Activated CD8-positive, alpha-beta memory T cell treated with anti-CD3 and anti-CD28 coated beads, Interleukin-2, amount 50 U/mL, for 48 hours (primary cell): ENCODE measurements around the gene TTLL5.

Experiments
- DNase-seq: peaks from one replicate; pipeline ENCODE4 v3.0.0-alpha.2; 2020

The TTLL5 gene

DNA sequence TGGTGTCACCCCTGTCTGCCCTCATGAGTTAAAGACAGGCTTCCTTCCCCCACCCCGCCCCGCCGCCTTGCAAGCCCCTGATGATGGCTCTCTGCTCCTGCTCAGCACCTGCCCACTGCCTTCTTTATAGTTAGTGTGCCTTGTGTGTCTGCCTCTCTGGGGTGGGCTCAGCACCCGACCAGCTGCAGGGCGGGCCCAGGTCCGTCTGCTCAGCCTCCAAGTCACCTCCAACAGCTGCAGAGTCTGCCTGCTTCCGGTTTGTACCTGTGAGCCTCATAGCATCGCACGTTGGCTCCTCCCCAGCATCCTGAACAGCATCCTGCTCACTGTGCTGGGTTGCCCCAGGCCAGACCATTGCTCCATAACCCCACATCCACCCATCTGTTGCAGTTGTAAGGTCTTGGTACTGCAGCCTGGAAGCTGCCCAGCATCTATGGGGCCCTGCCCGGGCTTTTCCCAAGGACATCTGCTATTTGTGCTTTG lies 317.2 kb downstream of the TTLL5 start:
- DNase-seq: no peak

DNA sequence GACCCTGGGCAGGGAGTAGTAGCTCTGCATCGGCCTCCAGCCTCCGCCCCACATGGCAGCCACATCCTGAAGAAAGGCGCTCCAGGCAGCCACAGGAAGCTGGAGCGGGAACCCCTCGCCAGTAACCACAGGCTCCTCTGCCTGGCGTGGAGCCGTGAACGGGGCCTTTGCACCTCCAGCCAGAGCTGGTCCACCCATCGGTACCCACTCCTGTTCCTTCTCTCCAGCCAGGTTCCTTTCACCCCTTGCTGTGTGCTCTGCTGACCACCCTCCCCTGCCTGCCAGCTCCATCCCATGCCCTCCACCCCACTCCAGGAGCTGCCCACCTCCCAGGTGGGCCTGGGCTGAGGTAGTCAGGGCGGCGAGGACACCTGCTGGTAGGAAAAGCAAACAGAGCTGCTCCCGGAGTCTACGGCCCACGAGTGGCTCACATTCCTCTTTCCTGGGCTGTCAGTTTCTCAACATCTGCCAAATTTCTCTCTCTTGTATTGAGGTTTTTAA lies 318.1 kb downstream of the TTLL5 start:
- DNase-seq: peak; percentile 55

DNA sequence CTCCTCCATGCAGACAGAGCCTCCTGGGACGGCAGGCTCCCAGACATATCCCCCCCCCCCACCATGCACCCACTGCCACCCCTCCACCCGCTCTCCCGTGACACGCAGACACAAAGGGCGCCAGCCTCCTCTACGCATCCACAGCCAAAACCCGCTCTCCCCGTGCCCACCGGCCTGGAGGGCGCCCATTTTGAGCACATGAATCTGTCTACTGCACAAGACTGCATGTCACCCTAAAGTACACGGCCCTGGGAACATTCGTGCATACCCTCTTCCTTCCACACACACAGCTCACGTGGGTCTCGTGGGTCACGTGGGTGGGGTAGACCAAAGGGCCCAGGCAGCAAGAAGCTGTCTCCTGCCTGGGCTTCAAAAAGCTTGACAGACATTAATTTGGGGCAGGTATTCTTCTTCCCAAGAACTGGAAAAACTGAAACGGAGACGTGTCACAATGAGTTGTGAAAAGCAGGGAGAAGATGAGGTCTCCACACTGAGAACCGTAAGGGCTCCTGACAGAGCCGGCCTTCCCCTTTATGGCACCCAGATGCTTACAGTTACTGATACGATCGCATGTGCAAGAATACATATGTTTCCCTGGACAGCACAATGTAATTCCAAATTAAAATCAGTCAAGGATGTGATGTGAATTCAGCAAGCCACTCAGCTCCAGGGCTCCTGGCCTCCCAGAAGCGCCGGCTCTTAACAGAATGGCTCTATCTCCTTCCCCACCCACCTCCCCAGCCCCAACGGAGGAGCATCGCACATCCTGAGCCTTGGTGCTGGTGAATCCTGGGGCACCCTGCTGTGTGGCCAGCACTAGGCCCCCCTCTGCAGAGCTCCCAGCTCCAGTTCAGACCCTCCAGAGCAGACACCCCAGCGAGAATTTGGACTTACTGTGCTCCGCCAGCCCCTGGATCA lies 318.9 kb downstream of the TTLL5 start:
- no peak for DNase-seq

DNA sequence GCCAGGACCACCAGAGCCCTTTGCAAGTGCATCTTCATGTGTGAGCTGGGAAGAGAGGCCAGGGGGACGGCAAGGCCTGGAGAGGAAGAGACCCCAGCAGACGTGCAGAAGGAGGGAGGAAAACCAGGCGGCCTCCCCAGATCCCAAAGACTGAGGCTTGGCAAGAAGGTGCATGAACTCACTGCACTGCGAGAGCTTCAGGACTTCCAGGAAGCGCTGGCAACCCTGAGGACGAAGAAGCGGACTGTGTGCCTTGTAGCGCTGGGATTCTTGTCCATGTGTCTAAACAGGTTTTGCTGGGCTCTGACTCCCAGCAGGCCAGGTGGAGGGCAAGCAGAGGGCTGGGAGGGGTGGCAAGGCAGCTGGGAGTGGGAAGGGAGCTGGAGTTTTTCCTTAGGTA lies 319.8 kb downstream of the TTLL5 start:
- no peak for DNase-seq

DNA sequence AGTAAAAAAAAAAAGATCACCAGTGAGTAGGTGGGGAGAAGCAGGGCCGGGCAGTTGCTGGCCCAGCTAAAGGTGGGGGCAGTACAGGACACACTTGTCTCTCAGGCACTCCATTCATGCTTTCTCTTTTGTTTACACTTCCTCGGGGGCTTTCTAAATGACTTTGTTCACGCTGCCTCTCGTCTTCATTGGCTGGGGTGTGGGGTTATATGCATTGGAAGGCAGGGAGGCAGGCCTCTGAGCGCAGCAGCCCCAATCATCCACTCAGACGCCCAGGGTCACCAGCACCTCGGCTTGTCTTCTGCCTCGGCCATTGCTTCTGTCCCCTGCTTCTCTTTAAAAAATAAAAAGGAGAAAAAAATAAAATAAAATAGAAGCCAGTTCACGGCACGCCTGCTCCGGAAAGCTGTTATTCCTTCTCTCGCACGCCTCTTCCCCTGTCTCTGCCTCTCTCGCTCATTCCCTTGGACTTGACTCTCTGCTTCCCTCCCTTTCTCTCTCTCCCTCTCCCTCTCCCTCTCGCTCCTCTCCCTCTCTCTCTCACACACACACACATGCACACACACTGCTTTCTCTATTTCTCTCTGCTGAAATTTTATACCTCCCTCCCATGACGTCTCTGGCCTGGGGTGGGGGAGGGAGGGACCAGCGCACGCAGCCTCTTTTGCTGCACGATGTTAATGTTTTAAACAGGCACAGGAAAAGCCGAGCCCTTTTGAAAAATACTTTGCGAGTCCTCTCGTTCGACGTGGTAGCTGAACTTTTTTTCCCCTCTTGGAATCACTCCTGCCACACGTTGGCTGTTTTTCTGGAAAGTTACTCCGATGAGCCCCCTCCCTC lies 320.6 kb downstream of the TTLL5 start, which contains the start of gene TGFB3:
Gene TGFB3 (minus strand): TSS at position 570 of the 840 bp plus-strand sequence. CDS start 1,102 bp downstream, outside the sequence.
- DNase-seq: peak; percentile 65

DNA sequence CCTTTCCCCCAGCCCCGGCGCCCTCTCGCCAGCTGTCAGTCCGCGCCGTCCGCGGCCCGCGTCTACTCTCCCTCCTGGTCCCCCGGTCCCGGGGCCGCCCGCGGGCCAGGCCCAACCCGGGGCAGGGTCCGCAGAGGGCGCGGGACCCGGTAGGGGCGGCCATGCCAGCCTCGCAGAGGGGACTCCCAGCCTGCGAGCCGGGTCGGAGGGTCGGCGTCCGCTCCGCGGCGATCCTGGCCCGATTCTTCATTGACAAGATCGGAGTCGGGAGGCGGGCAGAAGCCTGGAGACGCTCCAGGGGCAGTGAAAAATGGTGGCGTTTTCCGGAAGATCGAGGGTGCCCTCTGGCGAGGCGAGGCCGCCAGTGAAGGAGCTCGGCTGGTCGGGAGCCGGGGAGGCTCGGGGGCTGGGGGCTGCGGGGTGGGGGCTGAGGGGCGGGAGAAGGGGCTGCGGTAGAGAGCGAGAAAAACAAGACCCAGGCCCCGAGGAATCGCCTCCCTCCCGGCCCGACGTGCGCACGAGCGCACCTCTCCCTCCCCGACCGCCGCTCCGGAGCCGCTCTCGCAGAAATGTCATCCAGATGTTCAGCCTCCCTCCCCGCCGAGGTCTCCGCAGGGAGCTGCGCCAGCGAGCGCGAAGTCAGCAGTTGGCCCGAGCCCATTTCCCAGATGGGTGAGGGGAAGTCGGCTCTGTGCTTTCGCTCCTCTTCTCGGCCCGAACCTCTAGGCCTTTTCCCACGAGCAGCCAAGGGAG lies 321.4 kb downstream of the TTLL5 start:
- peak; percentile 87 for DNase-seq

DNA sequence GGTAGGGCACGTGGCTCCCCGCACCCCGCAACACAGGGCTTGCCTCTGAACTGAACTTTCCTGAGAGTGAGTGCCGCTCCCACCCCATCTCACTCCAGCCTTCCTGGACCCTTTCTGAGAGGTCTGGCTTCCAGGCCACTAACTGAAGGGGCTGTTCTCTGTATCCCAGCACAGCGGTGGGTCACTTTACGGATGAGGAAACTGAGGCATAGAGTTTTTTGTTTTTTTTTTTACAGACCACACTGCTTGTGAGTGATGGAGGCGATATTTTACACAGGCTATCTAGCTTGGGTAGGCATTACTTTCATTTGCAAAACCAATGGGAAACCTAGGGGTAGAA lies 321.9 kb downstream of the TTLL5 start:
- no peak for DNase-seq

DNA sequence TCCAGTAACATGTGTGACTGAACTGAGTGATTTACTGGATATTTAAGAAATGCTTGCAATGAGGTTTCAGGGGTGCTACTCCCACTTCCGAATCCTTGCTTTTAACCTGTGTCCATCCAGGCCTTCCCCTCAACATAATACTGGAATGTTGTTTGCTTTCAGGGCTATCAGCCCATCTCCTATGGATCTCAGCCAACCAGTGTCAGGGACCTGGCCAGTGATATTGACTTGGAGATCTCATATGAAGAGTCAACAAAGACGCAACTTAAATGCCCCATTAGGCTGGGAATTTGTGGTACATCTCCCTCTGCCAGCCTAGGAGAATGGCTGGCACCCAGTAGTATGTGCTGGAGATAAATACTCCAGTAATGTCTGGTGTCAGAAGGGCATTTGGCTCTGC lies 323.6 kb downstream of the TTLL5 start:
- no peak for DNase-seq

DNA sequence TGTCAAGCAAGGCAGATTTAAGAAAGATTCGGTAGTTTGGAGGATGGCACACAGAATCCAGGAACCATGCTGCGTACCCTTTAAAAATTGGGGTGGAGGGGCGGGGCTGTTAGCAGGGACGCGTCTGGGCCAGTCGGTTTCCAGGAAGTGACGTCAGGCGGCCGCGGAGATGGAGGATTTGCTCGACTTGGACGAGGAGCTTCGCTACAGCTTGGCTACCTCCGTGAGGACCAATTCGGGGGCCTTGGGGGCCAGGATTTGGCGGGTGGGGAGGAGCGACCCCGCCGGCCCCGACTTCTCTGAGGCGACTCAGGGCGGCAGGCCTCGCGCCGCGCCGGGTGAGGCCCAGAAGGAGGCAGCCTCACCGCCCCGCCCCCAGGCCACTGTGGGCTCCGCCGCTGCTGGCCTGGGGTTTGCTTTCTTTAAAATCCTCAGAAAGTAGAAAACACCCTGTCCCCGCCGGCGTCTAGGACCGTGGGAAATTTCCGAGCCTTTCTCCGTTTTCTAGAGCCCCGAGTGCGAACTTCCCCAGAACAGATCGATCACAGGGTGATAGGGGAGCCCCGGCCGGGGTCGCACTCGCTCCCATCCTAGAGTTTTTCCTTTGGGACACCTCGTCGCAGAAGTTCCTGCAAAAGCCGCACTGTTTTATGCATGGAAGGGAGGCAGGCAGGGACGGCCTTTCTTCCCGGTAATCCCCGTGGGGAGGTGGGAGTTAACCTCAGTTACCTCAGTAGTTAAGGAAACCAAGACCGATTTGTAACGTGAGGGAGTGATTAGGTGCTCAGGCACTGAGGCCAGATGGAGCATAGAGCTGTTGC lies 324.8 kb downstream of the TTLL5 start, which contains the start of gene IFT43:
Gene IFT43 (plus strand): TSS at position 146 of the 821 bp plus-strand sequence. CDS start 24 bp downstream, at position 170.
- peak; percentile 95 for DNase-seq

DNA sequence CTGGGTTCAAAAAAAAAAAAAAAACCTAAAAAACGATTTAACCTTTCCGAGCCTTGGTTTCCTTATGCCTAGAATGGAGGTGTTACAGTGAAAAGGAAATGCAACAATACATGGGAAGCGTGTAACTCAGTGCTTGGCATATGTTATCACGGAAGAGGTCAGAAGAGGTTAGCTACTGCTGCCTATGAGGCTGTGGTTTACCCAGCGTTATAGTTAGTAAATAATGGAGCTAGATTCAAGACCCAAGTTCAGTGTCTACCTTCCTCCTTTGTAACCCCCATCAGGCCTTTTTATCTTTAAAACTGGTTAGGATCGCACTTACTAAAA lies 325.4 kb downstream of the TTLL5 start:
- no peak for DNase-seq

DNA sequence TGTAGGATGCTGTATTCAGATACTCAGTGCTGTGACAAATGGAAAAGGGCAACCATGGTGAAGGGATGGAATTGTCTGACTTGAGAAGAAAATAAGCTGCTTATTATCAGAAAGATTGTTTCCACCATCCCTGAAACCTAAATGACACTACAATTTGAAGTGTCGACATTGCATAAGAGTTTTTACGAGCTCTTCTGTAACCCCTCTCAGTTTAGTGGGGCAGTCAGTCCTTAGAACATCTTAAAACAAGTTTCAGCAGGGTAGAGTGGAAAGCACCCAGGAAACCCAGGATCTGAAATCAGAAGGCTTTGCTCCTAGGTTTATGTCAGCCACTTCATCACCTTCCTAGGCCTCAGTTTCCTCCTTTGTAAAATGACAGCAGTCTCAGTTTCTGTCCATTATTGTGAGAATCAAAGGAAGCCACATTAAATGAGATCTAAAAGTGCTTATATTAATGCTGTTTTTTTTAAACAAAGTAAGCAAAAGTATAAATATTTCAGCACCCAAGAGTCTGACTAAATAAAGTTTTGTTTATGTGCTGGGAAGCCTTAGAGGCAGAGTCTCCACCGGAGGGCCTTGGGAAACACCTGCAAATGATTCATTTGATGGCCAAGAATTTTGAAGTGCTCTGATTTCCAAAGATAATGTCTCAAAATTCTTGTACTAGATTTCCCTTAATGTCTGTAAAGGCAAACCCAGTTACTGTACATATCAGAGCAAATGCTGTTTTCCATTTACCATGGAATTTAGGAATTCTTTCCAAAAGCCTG lies 326.3 kb downstream of the TTLL5 start:
- no peak for DNase-seq

DNA sequence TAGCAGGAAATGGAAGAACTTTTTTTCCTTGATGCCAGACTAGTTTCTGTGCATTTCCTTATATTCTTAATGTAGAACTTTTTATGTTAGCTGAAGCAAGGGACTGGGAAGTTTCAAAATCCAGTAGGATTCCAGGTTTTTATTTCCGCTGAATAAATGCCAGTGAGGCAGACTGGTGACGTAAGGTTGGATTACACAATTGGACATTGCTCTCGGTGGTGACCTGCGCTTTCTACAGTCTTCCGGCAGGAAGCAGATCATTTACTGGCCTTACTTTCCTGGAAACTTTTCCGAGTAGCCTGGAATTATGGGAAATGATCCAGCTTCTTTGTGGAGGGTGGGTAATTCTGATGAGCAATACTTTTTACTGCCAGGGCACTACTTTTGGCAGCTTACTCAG lies 328.1 kb downstream of the TTLL5 start:
- DNase-seq: no peak

DNA sequence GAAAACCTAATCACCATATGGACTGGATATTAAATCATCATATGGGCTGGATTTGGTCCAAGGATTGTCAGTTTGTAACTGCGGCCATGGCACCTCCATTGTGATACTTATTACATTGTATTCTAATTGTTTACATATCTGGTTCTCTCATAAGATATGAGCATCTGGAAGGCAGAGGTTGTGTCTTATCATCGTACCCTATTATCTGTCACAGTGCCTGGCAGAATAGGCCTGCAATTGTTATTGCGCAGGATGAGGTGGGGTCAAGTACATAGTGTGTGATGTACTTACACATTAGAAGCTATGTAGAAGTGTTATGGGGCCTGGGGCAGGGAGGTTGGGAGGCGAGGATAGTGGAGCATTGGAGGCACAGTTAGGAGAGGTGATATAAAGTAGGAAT lies 329.3 kb downstream of the TTLL5 start:
- no peak for DNase-seq

DNA sequence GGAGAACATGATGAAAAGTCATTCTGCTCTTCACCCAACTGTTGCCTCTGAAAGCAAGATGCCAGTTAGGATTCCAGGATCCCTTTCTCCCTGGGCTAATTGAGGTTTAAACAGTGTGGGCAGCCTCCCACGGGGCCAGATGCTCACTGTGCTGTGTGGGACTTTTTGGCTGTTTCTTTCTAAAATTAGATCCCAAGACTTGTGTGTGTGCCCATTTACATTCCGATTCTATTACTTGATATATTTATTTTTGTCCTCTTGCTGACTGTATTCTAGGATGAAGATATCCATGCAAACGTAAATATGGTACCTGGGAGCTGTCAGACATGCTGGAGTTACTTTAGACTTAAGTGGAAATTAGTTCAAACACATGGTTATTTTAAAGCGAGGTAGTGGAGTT lies 330.7 kb downstream of the TTLL5 start:
- DNase-seq: no peak

DNA sequence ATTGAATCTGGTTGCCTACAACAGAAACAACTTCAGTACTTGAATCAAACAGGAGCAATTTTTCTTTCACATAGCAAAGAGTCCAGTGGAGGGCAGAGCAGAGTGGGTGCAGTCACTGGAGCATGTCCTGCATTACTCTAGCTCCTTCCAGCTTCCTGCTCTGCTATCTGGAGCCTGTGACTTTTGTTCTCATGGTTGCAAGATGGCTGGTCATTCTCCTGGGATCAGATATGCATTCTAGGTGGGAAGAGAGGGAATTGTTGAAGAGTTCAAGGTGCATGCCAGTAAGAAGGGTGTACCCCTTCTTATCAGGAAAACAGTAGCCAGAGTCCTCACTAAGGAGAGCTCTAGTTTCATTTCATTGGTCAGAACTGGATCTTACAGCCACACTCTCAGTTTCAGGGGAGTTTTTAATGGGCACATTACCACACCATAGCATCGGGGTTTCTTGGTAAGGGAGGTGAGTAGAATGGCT lies 332.6 kb downstream of the TTLL5 start:
- DNase-seq: no peak

DNA sequence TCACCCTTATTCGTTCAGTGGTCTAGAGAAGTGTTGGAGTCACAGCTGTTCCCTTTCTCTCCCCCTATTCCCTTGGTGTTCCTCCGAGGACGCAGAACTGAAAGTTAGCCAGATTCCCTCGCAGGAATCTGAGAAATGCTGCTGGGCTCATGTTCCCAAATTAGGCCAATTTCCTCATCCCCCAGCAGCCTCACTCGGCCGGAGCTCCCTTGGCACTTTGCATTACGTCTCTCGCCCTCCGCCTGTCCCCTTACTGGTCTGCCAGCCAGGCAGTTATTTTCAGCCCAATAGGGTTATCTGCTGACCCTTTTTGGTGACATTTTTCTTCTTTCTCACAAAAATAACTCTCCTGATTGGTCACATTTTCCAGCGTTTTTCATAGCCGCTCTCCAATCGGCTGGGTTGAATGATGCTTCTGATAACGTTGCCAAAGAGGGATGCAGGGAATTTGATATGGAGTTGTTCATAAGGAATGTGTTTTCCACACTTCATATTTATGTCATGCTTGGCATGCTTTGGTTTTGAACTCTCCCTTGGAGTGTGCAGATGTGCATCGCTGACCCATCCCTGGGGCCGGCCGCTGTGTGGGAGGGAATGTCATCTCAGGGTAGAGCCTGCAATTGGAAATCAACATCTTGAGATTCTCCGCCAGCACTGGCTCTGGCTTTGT lies 334.5 kb downstream of the TTLL5 start:
- no peak for DNase-seq

DNA sequence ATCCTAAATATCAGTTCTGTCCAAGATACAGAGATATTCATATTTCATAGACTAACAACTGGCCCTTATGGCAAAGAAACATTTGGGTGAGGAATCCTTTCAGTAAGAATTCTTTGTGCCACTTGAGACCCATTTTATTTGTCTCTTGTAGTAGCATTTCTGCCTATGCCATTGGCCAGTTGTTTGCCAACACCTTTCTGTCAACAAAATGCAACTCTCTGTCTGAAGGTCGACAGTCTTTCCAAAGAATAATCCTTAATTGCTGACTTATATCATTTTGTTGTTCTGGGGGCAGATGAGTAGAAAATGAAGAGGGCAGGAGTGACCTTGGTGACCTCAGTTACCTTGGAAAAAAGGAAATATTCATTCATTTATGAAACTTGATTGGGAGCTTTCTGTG lies 335.4 kb downstream of the TTLL5 start:
- no peak for DNase-seq

DNA sequence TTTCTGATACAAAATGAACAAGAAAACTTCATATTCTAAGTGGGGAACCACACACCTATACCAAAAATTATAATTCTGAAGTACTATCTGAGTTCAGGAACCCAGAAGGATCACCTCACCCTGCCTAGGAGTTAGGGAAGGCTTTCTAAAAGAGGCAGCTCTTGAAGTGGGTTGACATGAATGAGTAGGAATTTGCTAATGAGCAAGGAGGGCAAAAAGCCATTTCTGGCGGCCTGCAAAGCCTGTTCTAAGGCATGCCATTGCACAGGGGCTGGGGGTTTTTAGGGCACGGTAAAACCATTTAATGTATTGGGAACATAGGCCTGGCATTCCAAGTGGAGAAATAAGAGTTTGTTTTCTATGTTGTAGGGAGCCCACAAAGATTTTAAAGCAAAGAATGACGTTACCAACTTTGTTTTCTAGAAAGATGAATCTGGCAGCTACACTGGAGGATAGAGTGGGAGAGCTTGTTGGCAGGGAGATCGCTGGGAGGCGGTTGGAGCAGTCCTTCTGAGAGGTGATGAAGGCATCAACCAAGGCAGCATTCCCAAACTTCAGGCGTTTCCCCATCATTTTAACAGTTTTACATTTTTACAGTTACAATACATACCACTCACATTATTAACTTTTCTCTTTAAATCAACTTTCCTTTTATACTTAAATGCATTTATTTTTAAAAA lies 338.6 kb downstream of the TTLL5 start:
- no peak for DNase-seq

DNA sequence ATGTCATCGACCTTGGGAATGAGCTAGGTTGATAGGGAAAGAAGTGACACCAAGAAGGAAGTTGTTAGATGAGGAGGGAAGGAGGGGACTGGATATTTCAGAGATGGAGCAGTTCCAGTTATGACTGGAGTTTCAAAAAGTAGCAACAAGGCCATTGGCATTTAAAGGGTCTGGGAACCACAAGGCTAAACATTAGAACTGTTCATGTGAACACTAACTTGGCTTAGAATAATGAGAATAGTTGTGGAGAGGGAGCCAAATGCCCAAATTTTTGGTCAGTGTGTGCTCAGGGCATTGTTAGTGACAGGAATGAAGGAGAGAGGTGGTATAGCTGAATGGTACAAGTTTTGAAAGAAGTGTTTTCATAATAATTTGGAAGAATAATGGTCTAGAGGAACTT lies 341.3 kb downstream of the TTLL5 start:
- no peak for DNase-seq
